T-helper 9 cell (primary cell): ENCODE measurements around the gene CERK.

Experiments
- DNase-seq: peaks from one replicate; pipeline ENCODE4 v3.0.0-alpha.2; 2020

Gene CERK

DNA sequence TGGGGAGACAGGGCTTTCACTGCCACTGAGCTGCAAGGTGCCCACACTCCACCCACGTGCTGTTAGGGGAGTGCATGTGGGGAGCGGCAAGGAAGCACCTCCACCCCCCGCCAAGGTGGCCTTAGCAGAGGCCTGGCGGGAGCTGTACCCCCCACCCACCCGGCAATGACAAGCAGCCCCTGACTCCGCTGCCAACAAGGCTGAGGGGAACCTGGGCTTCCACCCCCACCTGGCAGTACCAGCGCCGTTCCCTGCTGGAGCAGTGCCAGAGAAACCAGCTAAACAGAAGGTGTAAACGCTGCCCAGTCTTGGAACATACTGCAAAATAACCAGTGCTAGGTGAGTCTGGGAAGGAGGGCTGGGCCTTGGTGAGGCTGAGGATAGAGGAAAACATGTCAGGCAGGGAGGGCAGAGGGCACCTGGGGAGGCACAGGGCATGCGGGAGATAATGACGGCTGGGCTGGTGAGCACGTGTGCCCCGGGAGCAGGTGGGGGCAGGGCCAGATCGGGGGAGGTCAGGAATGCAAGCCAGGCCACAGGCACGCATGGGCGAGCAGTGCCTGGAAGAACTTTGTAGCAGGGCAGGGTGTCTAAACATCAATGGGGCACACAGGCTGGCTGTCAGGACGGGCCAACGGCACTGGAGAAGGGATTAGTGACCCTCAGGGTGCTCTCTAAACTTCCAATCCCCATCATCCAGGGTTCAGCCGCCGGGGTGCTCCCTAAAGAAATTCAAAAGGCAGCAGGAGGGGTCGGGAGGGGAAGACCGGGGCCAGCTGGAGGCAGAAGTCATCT lies 6.6 kb downstream of the CERK start:
- no peak for DNase-seq

DNA sequence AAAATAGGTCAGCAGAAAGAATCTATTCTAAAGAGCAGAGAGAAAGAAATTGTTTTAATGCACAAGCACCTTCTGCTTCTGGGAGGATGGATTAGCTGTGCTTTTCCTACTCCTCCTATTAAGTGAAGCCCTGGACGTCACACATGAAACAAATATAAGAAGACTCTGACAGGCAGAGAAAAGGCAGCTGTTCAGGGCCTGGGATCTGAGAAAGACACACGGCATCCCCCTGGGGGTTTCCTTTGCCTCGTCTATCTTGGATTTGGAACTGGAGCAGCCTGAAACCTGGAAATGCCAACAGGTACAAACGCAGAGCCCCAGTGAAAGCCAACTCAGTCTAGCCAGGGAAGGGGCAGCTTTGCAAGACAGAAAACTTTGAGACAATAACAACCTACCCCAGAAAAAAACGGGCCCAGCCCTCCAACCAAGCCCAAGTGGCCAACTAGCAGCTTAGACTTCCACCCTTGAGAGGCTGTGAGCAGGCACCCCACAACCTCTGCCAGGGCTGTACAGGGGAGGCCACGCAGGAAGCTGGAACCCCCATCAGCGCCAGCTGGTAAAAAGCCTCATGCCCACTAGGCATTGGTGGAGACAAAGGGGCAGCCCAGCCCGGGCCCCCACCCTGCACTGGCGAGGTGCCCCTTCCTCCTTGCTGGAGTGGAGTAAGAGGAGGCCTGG lies 7.3 kb downstream of the CERK start:
- no peak for DNase-seq

GRCh38 chr22:46728470-46728869 lies 9.6 kb downstream of the CERK start:
- no peak for DNase-seq

DNA sequence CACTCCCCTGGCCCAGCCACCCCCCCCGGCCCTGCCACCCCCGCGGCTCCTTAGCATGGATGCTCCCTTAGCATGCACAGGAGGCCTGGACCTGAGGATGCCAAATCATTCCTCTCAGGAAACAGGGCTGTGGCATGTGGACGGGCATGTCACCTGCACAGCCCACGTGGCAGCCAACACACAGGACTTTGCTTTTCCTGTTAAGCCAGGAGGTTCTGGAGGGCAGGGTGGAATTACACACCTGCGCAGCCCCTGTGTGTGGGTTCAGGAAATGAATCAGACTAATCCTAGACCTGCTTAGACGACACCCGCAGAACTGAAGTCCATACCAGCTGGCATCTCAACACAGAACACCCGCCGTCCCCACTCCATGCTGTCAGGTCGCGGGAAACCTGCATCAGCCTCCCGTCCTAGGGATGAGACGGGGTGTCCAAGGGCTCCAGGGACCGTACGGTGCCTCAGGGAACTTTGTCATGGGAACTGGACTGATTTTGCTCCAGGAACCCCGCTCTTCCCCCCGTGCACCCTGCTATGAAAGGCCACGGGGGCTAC lies 10.2 kb downstream of the CERK start:
- no peak for DNase-seq

- no peak for DNase-seq
Measured at GRCh38 chr22:46726986-46727317, 11.1 kb downstream of the CERK start.

- no peak for DNase-seq
Measured at GRCh38 chr22:46726066-46726985, 11.7 kb downstream of the CERK start.

DNA sequence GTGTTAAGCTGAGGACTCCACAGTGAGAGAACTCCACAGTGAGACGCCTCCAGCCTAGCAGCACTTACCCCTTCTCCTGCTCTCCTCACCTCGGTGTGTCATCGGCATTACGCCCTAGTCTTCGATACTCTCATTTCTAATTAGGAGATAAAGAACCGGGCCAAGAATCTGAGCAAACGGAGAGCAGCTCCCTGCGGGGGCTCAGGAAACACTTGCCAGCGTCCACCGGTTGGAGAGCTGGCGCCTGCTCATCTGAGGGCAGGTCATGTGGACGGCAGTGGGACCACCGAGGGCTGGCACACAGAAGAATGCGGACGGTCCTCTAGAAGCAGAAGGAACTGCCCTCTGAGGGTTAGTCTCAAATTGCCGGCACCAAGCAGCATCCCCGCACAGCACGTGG lies 13.0 kb downstream of the CERK start:
- DNase-seq = no peak

- no peak for DNase-seq
Measured at GRCh38 chr22:46723882-46724281, 14.2 kb downstream of the CERK start.

DNA sequence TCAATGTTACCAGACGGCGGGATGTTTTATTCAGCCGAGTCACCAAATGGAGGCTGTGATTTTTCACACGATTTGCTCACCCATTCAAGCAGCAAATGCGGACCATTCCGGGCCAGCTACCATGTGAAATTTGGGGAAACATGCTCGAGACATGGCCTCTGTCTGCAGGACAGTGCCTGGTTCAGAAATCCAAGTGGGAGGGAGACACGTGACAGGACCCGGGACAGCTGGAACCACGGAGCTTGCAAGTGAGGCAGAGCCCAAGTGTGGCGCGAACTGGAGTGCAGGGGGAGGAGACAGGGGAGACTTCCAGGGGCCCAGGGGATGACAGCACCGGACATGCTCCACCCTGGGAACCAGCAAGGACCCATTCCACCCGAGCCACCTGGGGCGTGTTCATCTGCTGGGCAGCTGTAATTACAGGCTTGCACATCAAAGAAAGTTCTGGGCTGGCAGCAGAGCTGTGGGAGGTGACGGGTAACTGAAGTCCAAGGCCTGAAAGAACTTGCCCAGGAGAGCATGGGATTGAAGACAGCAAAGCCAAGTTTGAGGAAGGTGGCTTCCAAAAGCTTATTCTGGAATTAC lies 16.5 kb downstream of the CERK start:
- no peak for DNase-seq

- no peak for DNase-seq
Measured at GRCh38 chr22:46719921-46720320, 18.1 kb downstream of the CERK start.

- DNase-seq = no peak
Measured at GRCh38 chr22:46714550-46714949, 23.5 kb downstream of the CERK start.

- no peak for DNase-seq
Measured at GRCh38 chr22:46712288-46712687, 25.8 kb downstream of the CERK start.

DNA sequence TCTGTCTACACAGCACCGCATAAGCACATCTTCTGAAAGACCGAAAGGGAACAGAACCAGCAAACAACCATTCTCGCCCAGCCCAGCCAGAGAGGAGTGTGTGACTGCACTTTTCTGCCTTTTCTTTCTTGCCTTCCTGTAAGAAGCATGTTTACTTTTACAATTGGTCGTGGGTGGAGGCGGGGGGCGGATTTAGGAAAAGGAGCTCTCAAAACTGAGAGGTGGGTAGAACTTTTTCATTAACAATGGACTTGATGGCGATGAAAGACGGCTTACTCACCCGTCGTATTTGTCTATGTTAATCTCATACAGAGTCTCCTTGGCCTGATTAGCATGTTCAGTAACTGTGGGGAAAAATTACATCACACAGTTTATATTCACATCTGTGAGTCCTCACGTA lies 27.2 kb downstream of the CERK start:
- DNase-seq = no peak

GRCh38 chr22:46708766-46709330 lies 29.2 kb downstream of the CERK start:
- no peak for DNase-seq

GRCh38 chr22:46707827-46708570 lies 30.1 kb downstream of the CERK start:
- DNase-seq = no peak

DNA sequence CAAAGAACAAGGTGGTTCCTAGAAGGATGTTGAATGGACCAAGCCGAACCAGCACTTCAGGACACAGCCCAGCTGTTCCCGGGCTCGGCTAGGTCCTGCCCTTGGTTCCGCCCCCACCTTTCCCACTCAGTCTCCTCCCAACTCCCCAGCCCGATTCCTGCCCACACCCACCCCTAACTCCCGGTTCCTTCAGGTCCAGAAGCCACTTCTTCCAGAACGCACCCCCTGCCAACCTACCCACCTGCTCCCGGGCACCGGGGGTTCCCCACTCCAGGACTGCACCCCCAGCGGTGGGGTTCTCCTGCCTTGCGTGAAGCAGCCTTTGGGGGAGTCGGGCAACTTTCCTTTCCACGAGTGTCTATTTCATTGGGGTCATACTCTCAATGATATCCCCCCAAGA lies 30.7 kb downstream of the CERK start:
- DNase-seq = no peak

DNA sequence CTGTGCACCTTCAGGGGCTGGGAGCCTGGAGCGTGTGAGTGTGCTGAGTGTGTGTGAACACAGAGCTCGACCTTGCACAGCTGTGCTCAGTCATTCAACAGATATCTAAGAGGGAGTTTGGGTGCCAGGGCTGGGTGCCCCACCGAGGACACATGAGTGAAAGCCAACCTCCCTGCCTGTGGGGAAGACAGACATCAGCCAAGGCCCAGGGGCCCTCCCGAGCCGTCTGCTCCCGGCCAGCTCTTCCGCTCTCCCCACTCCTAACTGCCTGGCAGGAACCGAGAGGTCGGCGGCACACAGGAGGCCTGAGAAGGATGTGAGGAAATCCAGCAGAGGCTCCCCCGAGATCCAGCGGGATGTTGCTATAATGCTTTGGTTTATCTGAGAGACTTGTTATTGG lies 32.0 kb downstream of the CERK start:
- DNase-seq = no peak

- no peak for DNase-seq
Measured at GRCh38 chr22:46703996-46704370, 34.1 kb downstream of the CERK start.

- DNase-seq = no peak
Measured at GRCh38 chr22:46703171-46703995, 34.7 kb downstream of the CERK start.

- no peak for DNase-seq
Measured at GRCh38 chr22:46701262-46701661, 36.8 kb downstream of the CERK start.

DNA sequence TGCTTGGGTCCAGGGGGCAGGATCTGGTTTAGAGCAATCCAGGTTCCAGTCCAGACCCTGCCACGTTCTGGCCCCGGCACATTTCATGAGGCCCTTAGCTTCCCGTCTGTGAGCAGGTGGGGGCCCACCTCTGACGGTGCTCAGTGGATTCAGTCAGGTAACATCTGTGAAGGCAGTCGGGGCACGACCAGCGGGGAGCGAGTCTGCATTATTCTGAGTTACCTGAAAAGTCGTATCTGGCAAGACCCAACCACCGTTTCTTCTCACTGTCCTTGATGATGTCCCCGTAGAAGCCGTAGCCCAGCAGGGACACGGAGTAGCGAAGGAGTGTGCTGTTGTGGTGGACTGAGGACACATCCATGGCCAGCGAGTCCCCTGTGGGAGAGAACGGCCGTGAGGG lies 39.0 kb downstream of the CERK start:
- no peak for DNase-seq
